GM12872 (cell line): Measurements from ENCODE around the gene ABRAXAS1.

ENCODE experiments used
- TF ChIP-seq, protein P1 (sequence below): IDR thresholded peaks from 3 replicates; pipeline ENCODE4 v1.5.1; 2011; ENCODE audit warnings: low read depth, mild to moderate bottlenecking, low read length, moderate library complexity; ENCODE audit not compliant: insufficient read depth

Gene ABRAXAS1

DNA sequence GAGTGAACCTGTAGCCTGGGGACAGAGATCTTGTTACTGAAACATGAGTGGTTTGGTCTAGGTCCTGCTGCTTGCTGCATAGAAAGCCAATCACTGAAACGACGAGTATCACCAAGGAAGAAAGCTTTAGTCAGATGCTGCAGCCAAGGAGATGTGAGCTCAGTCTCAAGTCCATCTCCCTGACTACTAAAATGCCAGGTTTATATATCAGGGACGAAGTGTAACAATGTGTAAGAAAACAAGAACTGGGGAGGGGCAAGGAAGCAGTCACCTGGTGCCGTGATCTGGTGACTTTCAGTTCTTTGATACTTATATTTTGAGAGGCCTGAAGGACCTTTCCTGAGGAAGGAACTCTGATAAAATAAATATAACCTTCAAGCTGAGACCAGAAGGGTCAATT lies 19.6 kb upstream of the ABRAXAS1 start:
- TF ChIP-seq, protein P1, sequence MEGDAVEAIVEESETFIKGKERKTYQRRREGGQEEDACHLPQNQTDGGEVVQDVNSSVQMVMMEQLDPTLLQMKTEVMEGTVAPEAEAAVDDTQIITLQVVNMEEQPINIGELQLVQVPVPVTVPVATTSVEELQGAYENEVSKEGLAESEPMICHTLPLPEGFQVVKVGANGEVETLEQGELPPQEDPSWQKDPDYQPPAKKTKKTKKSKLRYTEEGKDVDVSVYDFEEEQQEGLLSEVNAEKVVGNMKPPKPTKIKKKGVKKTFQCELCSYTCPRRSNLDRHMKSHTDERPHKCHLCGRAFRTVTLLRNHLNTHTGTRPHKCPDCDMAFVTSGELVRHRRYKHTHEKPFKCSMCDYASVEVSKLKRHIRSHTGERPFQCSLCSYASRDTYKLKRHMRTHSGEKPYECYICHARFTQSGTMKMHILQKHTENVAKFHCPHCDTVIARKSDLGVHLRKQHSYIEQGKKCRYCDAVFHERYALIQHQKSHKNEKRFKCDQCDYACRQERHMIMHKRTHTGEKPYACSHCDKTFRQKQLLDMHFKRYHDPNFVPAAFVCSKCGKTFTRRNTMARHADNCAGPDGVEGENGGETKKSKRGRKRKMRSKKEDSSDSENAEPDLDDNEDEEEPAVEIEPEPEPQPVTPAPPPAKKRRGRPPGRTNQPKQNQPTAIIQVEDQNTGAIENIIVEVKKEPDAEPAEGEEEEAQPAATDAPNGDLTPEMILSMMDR, result no peak

- TF ChIP-seq, protein P1, result no peak
Observed at GRCh38 chr4:83503974-83504373, 19.1 kb upstream of the ABRAXAS1 start.

DNA sequence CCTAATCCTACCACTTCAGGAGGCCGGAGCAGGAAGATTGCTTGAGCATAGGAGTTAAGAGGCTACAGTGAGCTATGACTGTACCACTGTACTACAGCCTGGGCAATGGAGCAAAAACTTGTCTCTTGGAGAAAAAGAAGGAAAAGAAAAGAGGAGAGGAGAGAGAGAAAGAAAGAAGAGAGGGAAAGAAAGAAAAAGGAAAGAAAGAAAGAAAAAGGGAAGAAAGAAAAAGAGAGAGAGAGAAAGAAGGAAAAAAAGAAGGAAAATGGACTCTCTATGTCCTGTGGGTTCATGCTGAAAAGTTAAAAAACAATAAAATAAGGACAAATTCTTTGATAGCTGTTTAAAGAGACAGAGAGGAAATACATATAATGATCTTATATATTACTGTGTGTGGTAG lies 13.3 kb upstream of the ABRAXAS1 start:
- TF ChIP-seq, protein P1, result no peak

- TF ChIP-seq, protein P1, result peak; percentile 75
Observed at GRCh38 chr4:83490876-83491450, 6.1 kb upstream of the ABRAXAS1 start.

GRCh38 chr4:83489711-83490326 lies 4.9 kb upstream of the ABRAXAS1 start:
- TF ChIP-seq, protein P1, result no peak

DNA sequence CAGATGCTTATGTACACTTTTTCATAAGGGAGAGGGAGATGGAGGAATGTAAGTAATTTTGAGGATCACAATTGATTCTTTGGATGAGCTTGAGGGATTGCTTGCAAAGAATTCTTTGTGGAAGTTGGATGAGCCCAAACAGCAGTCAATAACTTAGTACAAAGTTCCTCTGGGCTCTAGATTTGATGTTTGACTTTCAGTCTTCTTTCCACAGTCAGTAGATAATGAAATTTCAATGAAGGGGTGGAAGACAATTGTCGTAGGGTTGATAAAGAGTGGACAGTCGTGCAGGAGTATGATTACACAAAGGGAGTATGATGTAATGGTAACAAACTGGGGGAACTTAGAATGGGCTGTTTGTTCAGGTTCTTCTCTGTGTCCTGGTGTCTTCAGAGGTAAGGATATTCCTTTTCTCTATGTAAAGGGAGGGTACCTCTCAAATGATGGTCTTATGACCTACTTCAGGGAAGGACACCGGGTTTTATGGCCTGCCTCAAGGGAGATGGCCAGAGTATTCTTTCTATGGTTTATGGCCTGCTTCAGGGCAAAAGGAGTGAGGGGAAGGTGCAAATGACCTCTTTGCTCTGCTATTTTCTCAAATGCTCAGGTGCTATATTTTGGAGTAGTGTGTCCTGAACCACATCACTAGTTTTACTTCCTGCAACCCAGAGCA lies 1.7 kb upstream of the ABRAXAS1 start:
- TF ChIP-seq, protein P1, result no peak

DNA sequence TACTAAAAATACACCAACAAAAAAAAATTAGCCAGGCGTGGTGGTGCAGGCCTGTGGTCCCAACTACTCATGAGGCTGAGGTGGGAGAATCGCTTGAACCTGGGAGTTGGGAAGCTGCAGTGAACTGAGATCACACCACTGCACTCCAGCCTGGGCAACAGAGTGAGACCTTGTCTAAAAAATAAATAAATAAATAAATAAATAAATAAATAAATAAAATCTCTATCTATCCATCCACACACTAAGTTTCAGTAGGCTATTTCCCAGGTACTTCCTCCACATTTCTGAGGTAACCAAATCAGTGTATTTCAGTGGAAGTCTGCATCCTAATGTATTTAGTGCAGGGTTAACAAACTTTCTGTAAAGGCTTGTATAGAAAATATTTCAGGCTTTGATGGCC lies 10.9 kb downstream of the ABRAXAS1 start:
- TF ChIP-seq, protein P1, result no peak
